HepG2 (cell line): ENCODE results near the gene ACTL7B. TPM values are rescaled to one million over a fixed set of nuclear protein-coding genes. Genes with fewer than 3 reads are reported as not detected.

Experiments used
- ATF5 ChIP-seq: sonication (generic); formaldehyde crosslinking; IDR thresholded peaks from 2 replicates; pipeline ENCODE4 v1.4.0; 2020; ENCODE audit warnings: mild to moderate bottlenecking, low read depth, missing genetic modification reagents
- BHLHE40 ChIP-seq: IDR thresholded peaks from 2 replicates; pipeline ENCODE4 v1.6.1; 2011; ENCODE audit warnings: low read length, improper control_type of control experiment
- JUNB ChIP-seq: sonication (generic); formaldehyde crosslinking; IDR thresholded peaks from 2 replicates; pipeline ENCODE4 v1.8.0; 2022; ENCODE audit warnings: missing genetic modification reagents, mild to moderate bottlenecking, borderline replicate concordance
- PRMT3 ChIP-seq: sonication (generic); formaldehyde crosslinking; IDR thresholded peaks from 2 replicates; pipeline ENCODE4 v1.8.1; 2022; ENCODE audit warnings: low read depth, mild to moderate bottlenecking, moderate library complexity, missing genetic modification reagents, borderline replicate concordance
- REL ChIP-seq: sonication (generic); formaldehyde crosslinking; conservative IDR thresholded peaks from 2 replicates; pipeline ENCODE4 v1.8.0; 2022; ENCODE audit warnings: mild to moderate bottlenecking, missing genetic modification reagents, moderate library complexity
- SETDB1 ChIP-seq: sonication (generic); formaldehyde crosslinking; IDR thresholded peaks from 2 replicates; pipeline ENCODE4 v1.5.1; 2020; ENCODE audit warnings: missing genetic modification reagents, mild to moderate bottlenecking, borderline replicate concordance
- SMYD3 ChIP-seq: sonication (generic); formaldehyde crosslinking; IDR thresholded peaks from 2 replicates; pipeline ENCODE4 v1.8.1; 2023; ENCODE audit warnings: mild to moderate bottlenecking, missing genetic modification reagents
- SNAPC5 ChIP-seq: sonication (generic); formaldehyde crosslinking; IDR thresholded peaks from 2 replicates; pipeline ENCODE4 v1.8.1; 2023; ENCODE audit warnings: mild to moderate bottlenecking, missing genetic modification reagents, borderline replicate concordance
- TBP ChIP-seq: sonication (generic); formaldehyde crosslinking; IDR thresholded peaks from 2 replicates; pipeline ENCODE4 v1.5.0; 2020; ENCODE audit warnings: missing genetic modification reagents
- TFE3 ChIP-seq: IDR thresholded peaks from 2 replicates; pipeline ENCODE4 v1.6.1; 2016
- ZBTB14 ChIP-seq: sonication (generic); formaldehyde crosslinking; IDR thresholded peaks from 2 replicates; pipeline ENCODE4 v1.4.0; 2020; ENCODE audit warnings: missing genetic modification reagents
- ZNF20 ChIP-seq: sonication (generic); formaldehyde crosslinking; IDR thresholded peaks from 2 replicates; pipeline ENCODE4 v1.4.0; 2020; ENCODE audit warnings: mild to moderate bottlenecking, moderate library complexity, missing genetic modification reagents
- ZNF318 ChIP-seq: sonication (generic); formaldehyde crosslinking; IDR thresholded peaks from 2 replicates; pipeline ENCODE4 v1.4.0; 2020; ENCODE audit warnings: mild to moderate bottlenecking, missing genetic modification reagents
- ZNF33B ChIP-seq: sonication (generic); formaldehyde crosslinking; IDR thresholded peaks from 2 replicates; pipeline ENCODE4 v1.5.1; 2020; ENCODE audit warnings: mild to moderate bottlenecking, missing genetic modification reagents
- ZNF354B ChIP-seq: sonication (generic); formaldehyde crosslinking; IDR thresholded peaks from 2 replicates; pipeline ENCODE4 v1.8.0; 2022; ENCODE audit warnings: mild to moderate bottlenecking, missing genetic modification reagents
- ZNF484 ChIP-seq: sonication (generic); formaldehyde crosslinking; IDR thresholded peaks from 2 replicates; pipeline ENCODE4 v1.5.1; 2020; ENCODE audit warnings: mild to moderate bottlenecking, low read depth, missing genetic modification reagents, borderline replicate concordance
- ZNF496 ChIP-seq: sonication (generic); formaldehyde crosslinking; IDR thresholded peaks from 2 replicates; pipeline ENCODE4 v1.8.1; 2023; ENCODE audit warnings: mild to moderate bottlenecking, moderate library complexity, missing genetic modification reagents; ENCODE audit not compliant: insufficient replicate concordance
- polyA plus RNA-seq, 8 experiments: library from polyadenylated mRNA; depleted of rRNA in 3 of 8; stranded (reverse) in 7 of 8; unstranded in 1 of 8; fragments of >200 nt; fragmentation: Illumina TruSeq in 4 of 8; extraction: Trizol in 4 of 8; gene quantifications; 2 replicates each; pipeline versions ENCODE4 v1.2.1 to v1.2.3, GENCODE V29; 2011 to 2016; ENCODE audit warnings: low read depth in 4 of 8, missing spikeins in 1 of 8, mixed read lengths in 1 of 8; ENCODE audit not compliant: insufficient read depth in 1 of 8
- total RNA-seq, 5 experiments: library from RNA; depleted of rRNA; stranded (reverse); fragments of >200 nt; fragmentation: Illumina TruSeq; extraction: Trizol; gene quantifications; 2 replicates each; pipeline ENCODE4 v1.2.3, GENCODE V29; 2016; ENCODE audit warnings: low read depth in 1 of 5

The ACTL7B gene
- total and polyA plus RNA-seq, 2 of the 13 experiments (the other 11 are each of a cell fraction or from before 2014, with no cell fraction given), result 0.07 to 0.11 TPM

DNA sequence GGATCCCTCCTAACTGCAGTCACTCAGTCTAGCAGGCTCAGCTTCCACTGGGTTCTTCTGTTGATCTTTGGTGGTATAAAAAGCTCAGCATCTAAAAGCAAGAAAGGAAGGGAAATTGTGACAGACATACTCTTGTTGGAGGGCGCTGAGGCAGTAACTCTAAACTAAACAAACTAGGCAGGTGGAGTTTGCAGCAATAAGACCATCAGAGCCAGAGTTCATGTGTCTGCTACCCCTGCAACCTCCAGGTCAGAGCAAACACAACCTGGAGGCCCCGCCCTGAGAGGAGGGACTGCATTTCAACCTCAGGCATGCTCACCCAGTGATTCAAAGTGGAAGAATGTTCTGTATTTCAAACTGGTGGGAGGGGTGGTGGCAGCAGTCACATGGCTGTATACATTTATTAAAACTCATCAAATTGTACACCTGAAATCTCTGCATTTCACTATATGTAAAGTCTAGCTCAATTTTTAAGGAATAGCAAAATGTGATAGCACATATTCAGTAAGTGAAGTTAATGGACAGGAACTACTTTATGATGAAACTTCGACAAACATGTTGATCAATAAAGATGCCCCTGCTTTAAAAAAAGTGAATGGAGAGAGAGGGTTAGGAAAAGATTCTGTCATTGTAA, 13.4 kb upstream of the ACTL7B start (continued):
- no peak for TF ChIP-seq ZNF318
- no peak for TF ChIP-seq ZNF354B (CRISPR knock-in tag)
- no peak for TF ChIP-seq ATF5 (CRISPR knock-in tag)
- no peak for TF ChIP-seq SETDB1 (CRISPR knock-in tag)
- no peak for TF ChIP-seq SNAPC5 (CRISPR knock-in tag)
- no peak for TF ChIP-seq ZNF484 (CRISPR knock-in tag)
- no peak for TF ChIP-seq ZNF20 (CRISPR knock-in tag)
- no peak for TF ChIP-seq REL (CRISPR knock-in tag)
- peak; percentile 80 for TF ChIP-seq TFE3
- no peak; the same call in 1 of the 2 replicates for TF ChIP-seq SMYD3 (CRISPR knock-in tag)
- TF ChIP-seq ZNF33B (CRISPR knock-in tag), result no peak
- TF ChIP-seq ZNF496 (CRISPR knock-in tag), result no peak
- TF ChIP-seq TBP (CRISPR knock-in tag), result no peak
- TF ChIP-seq PRMT3 (CRISPR knock-in tag), result no peak
- no peak for TF ChIP-seq ZBTB14
- no peak for TF ChIP-seq JUNB (CRISPR knock-in tag)
- TF ChIP-seq BHLHE40, result no peak
